ENCODE measurements around the gene SMAD6.

Gene SMAD6

GRCh38 chr15:66704019-66704802 is 2.2 kb downstream of the SMAD6 start:
- DNase-seq = no peak

- DNase-seq = no peak
Measured at GRCh38 chr15:66704803-66705153, 2.7 kb downstream of the SMAD6 start.

- DNase-seq = no peak
Measured at GRCh38 chr15:66705277-66706146, 3.5 kb downstream of the SMAD6 start.

- no peak for DNase-seq
Measured at GRCh38 chr15:66706225-66706732, 4.2 kb downstream of the SMAD6 start.

- no peak for DNase-seq
Measured at GRCh38 chr15:66706840-66707239, 4.8 kb downstream of the SMAD6 start.

GRCh38 chr15:66707310-66708082 is 5.5 kb downstream of the SMAD6 start:
- DNase-seq = peak; percentile 54

- no peak for DNase-seq
Measured at GRCh38 chr15:66708389-66708788, 6.4 kb downstream of the SMAD6 start.

GRCh38 chr15:66709884-66710283 is 7.8 kb downstream of the SMAD6 start:
- DNase-seq = no peak

- no peak for DNase-seq
Measured at GRCh38 chr15:66711260-66711659, 9.2 kb downstream of the SMAD6 start.

- no peak for DNase-seq
Measured at GRCh38 chr15:66711862-66712261, 9.8 kb downstream of the SMAD6 start.

- DNase-seq = no peak
Measured at GRCh38 chr15:66713843-66714508, 11.9 kb downstream of the SMAD6 start.

- DNase-seq = no peak
Measured at GRCh38 chr15:66714543-66714981, 12.5 kb downstream of the SMAD6 start.

- no peak for DNase-seq
Measured at GRCh38 chr15:66715181-66715624, 13.2 kb downstream of the SMAD6 start.

- DNase-seq = no peak
Measured at GRCh38 chr15:66715720-66716655, 14.0 kb downstream of the SMAD6 start.

GRCh38 chr15:66716656-66717020 is 14.6 kb downstream of the SMAD6 start:
- no peak for DNase-seq

- DNase-seq = no peak
Measured at GRCh38 chr15:66718220-66718988, 16.4 kb downstream of the SMAD6 start.

- DNase-seq = no peak
Measured at GRCh38 chr15:66719471-66719870, 17.4 kb downstream of the SMAD6 start.

- DNase-seq = no peak
Measured at GRCh38 chr15:66720206-66721010, 18.4 kb downstream of the SMAD6 start.

GRCh38 chr15:66721020-66721419 is 19.0 kb downstream of the SMAD6 start:
- DNase-seq = no peak

GRCh38 chr15:66721501-66721937 is 19.5 kb downstream of the SMAD6 start:
- no peak for DNase-seq

Data from DMS79 treated with DMSO at 0.1 percent for 48 hours (cell line).